ENCODE measurements around the gene UNC5B.

UNC5B gene

DNA sequence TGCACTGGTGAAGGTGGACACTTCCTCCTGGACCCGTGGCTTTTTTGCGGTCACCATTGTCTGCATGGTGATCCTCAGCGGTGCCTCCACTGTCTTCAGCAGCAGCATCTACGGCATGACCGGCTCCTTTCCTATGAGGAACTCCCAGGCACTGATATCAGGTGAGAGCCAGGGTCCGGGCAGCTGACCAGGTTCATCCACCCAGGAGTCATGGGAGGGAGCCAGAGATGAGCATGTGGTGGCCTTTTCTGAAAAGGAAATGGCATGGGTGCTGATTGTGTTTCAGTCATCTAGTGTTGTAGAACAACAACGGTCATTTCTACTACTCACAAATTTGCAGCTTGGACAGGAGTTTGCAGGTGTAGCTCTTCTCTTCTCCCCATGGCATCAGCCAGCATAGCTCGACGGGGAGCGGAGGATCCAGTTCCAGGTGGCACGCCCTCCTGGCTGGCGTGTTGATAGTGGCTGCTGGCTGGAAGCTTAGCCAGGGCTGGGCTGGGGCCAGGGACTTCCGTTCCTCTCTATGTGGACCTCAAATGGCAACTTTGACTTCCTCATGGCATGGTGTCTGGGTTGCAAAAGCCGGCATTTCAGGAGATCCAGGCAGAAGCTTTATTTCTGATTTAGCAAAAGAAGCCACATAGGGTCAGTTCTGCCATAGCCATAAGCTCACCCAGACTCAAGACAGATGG lies 139.4 kb downstream of the UNC5B start:
- Histone ChIP-seq H3K9me3 (ENCODE audit: insufficient read depth, low read length, severe bottlenecking) (no peaks in the 10 kb centered on the region), H3K9ac (ENCODE audit: low read depth, low read length) (no peak overlapping the region), H3K4me3 (ENCODE audit: low read depth in 1 of 2, low read length in 2 of 2) (no peak overlapping the region), H4K20me1 (ENCODE audit: insufficient read depth, low read length) (peaks cover 8% of the 10 kb centered on the region), H3K79me2 (ENCODE audit: insufficient read depth, low read length) (no peaks in the 10 kb centered on the region), H3K36me3 (ENCODE audit: insufficient read depth, low read length) (peaks cover 15% of the 10 kb centered on the region), H2AFZ (ENCODE audit: low read depth, low read length) (no peak overlapping the region), H3K4me1 (ENCODE audit: insufficient read depth, low read length) (no peaks in the 10 kb centered on the region), H3K27ac (ENCODE audit: low read length) (no peak overlapping the region), H3K4me2 (ENCODE audit: insufficient read depth, low read length) (no peak overlapping the region), H3K27me3 (ENCODE audit: insufficient read depth, low read length, poor library complexity) (no peaks in the 10 kb centered on the region)
- no peak for ATAC-seq (ENCODE audit: insufficient read depth, low read depth)
- no peak for DNase-seq
- TF ChIP-seq EZH2 (IDR thresholded peaks at IDR 0.05; ENCODE audit: borderline replicate concordance, low read depth, low read length, severe bottlenecking): no peak
- TF ChIP-seq, protein P1, sequence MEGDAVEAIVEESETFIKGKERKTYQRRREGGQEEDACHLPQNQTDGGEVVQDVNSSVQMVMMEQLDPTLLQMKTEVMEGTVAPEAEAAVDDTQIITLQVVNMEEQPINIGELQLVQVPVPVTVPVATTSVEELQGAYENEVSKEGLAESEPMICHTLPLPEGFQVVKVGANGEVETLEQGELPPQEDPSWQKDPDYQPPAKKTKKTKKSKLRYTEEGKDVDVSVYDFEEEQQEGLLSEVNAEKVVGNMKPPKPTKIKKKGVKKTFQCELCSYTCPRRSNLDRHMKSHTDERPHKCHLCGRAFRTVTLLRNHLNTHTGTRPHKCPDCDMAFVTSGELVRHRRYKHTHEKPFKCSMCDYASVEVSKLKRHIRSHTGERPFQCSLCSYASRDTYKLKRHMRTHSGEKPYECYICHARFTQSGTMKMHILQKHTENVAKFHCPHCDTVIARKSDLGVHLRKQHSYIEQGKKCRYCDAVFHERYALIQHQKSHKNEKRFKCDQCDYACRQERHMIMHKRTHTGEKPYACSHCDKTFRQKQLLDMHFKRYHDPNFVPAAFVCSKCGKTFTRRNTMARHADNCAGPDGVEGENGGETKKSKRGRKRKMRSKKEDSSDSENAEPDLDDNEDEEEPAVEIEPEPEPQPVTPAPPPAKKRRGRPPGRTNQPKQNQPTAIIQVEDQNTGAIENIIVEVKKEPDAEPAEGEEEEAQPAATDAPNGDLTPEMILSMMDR (IDR thresholded peaks at IDR 0.05; ENCODE audit: borderline replicate concordance, extremely low read depth, low read length, poor library complexity, severe bottlenecking): no peak
